GM12801 (cell line): ENCODE data around the gene ADAMTSL5.

Experiments
- TF ChIP-seq, protein P1 (sequence below): IDR thresholded peaks from one replicate; pipeline ENCODE4 v1.5.1; 2011; ENCODE audit warnings: control low read depth; ENCODE audit not compliant: insufficient read length; ENCODE audit errors: extremely low read depth

The ADAMTSL5 gene

GRCh38 chr19:1471515-1472160, 41.2 kb downstream of the ADAMTSL5 start:
- TF ChIP-seq, protein P1, sequence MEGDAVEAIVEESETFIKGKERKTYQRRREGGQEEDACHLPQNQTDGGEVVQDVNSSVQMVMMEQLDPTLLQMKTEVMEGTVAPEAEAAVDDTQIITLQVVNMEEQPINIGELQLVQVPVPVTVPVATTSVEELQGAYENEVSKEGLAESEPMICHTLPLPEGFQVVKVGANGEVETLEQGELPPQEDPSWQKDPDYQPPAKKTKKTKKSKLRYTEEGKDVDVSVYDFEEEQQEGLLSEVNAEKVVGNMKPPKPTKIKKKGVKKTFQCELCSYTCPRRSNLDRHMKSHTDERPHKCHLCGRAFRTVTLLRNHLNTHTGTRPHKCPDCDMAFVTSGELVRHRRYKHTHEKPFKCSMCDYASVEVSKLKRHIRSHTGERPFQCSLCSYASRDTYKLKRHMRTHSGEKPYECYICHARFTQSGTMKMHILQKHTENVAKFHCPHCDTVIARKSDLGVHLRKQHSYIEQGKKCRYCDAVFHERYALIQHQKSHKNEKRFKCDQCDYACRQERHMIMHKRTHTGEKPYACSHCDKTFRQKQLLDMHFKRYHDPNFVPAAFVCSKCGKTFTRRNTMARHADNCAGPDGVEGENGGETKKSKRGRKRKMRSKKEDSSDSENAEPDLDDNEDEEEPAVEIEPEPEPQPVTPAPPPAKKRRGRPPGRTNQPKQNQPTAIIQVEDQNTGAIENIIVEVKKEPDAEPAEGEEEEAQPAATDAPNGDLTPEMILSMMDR = no peak

- TF ChIP-seq, protein P1 = no peak
Observed at GRCh38 chr19:1471010-1471514, 41.8 kb downstream of the ADAMTSL5 start.

DNA sequence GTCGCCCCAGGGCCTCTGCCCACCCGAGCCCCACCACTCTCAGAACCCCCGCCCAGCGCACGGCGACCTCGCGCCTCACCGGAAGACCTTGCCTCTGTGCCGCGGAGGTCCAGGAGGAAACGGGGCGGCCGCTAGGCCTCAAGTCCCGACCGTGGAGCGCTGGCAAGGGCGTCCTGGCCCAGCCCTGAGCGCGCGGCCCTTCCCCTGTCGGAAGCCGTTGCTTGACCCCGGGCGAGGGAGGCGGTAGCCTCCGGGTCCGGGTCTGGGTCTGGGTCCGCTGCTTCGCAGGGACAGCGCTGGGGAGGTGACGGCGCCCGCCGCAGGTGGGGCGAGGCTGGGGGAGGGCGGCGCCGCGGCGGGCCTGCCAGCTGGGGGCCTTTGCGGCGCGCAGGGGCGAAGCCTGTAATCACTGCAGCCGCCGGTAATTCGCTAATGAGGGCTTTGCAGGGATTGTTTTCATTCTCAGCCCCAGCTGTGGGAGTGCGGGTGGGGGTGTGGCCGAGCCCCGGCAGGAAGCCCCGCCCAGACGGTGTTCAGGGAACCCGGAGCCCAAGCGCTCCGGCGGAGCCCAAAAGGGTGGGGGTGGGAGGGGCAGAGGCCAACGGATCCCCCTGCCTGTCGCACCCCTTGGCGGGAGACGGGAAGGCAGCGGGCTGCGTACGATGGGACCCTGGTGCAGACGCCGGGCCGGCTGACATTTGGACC, 42.4 kb downstream of the ADAMTSL5 start:
- TF ChIP-seq, protein P1 = no peak

GRCh38 chr19:1470055-1470304, 42.8 kb downstream of the ADAMTSL5 start:
- TF ChIP-seq, protein P1 = no peak

DNA sequence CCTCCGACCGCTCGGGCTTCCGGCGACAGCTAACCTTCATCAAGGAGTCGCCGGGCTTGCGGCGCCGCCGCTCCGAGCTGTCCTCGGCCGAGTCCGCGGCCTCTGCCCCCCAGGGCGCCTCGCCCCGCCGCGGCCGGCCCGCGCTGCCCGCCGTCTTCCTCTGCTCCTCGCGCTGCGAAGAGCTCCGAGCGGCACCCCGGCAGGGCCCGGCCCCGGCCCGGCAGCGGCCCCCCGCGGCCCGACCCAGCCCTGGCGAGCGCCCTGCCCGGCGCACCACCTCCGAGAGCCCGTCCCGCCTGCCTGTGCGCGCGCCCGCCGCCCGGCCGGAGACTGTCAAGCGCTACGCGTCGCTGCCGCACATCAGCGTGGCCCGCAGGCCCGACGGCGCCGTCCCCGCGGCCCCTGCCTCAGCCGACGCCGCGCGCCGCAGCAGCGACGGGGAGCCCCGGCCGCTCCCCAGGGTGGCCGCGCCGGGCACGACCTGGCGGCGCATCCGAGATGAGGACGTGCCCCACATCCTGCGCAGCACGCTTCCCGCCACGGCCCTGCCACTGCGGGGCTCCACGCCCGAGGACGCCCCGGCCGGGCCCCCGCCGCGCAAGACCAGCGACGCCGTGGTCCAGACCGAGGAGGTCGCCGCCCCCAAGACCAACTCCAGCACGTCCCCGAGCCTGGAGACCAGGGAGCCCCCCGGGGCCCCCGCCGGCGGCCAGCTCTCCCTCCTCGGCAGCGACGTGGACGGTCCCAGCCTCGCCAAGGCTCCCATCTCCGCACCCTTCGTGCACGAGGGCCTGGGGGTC, 43.4 kb downstream of the ADAMTSL5 start:
- TF ChIP-seq, protein P1 = no peak

DNA sequence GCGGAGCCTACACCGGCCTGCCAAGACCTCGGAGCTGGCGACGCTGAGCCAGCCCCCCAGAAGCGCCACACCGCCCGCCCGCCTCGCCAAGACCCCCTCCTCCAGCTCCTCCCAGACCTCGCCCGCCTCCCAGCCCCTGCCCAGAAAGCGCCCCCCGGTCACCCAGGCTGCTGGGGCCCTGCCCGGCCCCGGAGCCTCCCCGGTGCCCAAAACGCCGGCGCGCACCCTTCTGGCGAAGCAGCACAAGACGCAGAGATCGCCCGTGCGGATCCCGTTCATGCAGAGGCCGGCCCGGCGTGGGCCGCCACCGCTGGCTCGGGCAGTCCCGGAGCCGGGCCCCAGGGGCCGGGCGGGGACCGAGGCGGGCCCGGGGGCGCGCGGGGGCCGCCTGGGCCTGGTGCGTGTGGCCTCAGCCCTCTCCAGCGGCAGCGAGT, 44.0 kb downstream of the ADAMTSL5 start:
- TF ChIP-seq, protein P1 = no peak

GRCh38 chr19:1468274-1468820, 44.5 kb downstream of the ADAMTSL5 start:
- TF ChIP-seq, protein P1 = no peak
